ENCODE measurements around the gene SRGAP2C. TPM values are rescaled to one million over a fixed set of nuclear protein-coding genes. Genes with fewer than 3 reads are reported as not detected.
"Not testable (repeated sequence)": the region's sequence is repeated elsewhere in the genome, so short reads cannot be mapped to it uniquely, and the experiment has no call there.

The SRGAP2C gene
- total RNA-seq, 2 experiments from 2014 or later = 16.4 to 18.5 TPM

DNA sequence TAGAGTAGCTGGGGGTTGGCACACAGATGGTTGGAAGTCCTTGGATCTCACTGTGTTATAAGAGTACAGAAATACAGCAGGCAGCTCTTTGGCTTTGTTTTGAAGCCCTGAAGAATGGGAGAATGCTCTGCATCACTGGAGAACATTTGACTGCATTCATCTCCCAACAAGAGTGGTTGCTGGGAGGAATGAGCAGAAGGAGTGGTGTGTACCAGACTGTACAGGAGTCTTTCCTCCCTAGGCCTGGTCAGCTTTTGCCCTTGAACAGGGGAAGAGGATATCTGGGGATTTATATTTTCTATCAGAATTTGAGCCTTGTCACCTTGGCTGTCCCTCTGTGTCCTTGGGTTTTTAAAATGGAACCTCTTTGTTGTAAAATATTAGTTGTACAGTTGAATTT is 69.8 kb downstream of the SRGAP2C start:
- intact Hi-C loops (cut with micrococcal nuclease); H3K4me3 Mint-ChIP-seq; H3K27ac Mint-ChIP-seq; H3K27me3 Mint-ChIP-seq (ENCODE audit: low read depth); H3K4me1 Mint-ChIP-seq (ENCODE audit: low read depth); DNase-seq; H3K9me3 Mint-ChIP-seq; H3K36me3 Mint-ChIP-seq (ENCODE audit: low read depth); CTCF ChIA-PET: not testable (repeated sequence)

DNA sequence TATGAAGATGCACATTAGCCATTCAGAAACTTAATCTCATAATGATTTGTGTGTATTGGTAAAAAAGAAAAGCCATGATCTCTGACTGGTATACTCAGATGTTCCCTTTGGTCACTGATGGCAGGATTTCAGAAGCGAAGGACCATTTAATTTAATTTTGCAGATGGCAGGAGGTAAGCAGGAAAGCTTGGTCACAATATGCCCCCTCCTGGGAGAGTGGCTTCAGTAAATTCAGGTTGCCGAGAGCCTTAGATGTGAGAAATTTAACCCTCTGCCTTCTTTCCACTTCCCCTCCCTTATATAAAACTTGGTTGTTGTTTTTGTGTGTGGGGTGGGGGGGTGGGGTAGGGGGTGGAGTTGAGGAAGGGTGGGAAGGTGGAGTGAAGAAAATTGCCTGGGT is 72.9 kb downstream of the SRGAP2C start:
- CTCF ChIA-PET; DNase-seq; H3K27me3 Mint-ChIP-seq (ENCODE audit: low read depth); H3K4me1 Mint-ChIP-seq (ENCODE audit: low read depth); intact Hi-C loops (cut with micrococcal nuclease); H3K9me3 Mint-ChIP-seq; H3K36me3 Mint-ChIP-seq (ENCODE audit: low read depth); H3K27ac Mint-ChIP-seq; H3K4me3 Mint-ChIP-seq: not testable (repeated sequence)

DNA sequence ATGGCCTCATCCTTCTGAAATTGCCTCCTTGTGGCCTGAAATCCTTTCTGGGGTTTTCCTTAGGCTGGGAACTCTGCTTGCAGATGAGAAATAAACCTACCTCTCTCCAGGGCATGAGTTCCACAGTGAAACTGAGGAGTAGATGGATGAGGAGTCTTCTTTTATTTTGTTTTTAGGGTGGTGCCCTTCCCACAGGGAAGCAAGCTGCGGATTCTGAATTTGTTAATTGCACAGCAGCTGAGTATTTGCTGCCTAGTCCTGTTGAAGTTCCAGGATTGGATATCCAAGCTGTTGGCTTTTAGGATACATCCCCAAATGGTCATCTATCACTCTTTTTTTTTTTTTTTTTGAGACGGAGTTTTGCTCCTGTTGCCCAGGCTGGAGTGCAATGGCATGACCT is 73.4 kb downstream of the SRGAP2C start:
- H3K27me3 Mint-ChIP-seq (ENCODE audit: low read depth); H3K36me3 Mint-ChIP-seq (ENCODE audit: low read depth); intact Hi-C loops (cut with micrococcal nuclease); DNase-seq; CTCF ChIA-PET; H3K9me3 Mint-ChIP-seq; H3K27ac Mint-ChIP-seq; H3K4me1 Mint-ChIP-seq (ENCODE audit: low read depth); H3K4me3 Mint-ChIP-seq: not testable (repeated sequence)

DNA sequence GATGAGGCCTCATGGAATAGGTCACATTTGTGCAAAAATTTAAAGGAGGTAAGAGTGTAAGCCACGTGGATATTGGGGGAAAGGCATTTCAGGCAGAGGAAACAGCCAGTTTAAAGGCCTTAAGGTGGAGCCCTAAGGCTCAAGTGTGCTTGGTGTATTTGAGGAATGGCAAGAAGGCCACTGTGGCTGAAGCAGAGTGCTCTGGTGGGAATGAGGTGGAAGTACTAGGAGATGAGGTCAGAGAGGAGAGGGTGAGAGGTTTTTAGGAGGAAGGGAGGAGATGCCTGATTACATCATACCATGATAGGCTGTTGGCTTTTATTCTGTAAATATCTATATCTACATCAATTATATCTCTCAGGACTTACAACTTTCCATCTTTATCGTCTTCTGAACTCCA is 75.4 kb downstream of the SRGAP2C start:
- H3K27ac Mint-ChIP-seq; H3K36me3 Mint-ChIP-seq (ENCODE audit: low read depth); intact Hi-C loops (cut with micrococcal nuclease); H3K4me1 Mint-ChIP-seq (ENCODE audit: low read depth); H3K4me3 Mint-ChIP-seq; H3K27me3 Mint-ChIP-seq (ENCODE audit: low read depth); CTCF ChIA-PET; DNase-seq; H3K9me3 Mint-ChIP-seq: not testable (repeated sequence)

DNA sequence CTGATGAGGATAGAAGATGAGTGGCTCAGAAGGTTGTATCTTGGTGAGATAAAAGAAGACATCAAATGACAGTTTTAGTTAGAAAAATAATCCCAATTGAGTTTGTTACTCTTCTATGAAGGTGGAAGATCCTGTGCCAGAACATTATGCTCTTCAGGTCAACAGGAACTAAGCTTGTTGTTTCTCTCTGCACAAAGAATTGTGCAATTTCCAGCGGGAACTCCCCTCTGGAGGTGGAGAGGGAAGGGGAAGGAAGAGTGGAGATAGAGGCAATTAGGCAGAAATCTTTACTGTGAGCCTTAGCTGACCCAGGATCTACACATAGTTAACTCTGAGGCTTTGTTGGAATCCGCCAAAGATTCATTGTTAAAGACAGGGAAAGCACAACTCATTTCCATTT is 77.4 kb downstream of the SRGAP2C start:
- DNase-seq; H3K36me3 Mint-ChIP-seq (ENCODE audit: low read depth); H3K4me3 Mint-ChIP-seq; H3K27ac Mint-ChIP-seq; H3K9me3 Mint-ChIP-seq; CTCF ChIA-PET; intact Hi-C loops (cut with micrococcal nuclease); H3K4me1 Mint-ChIP-seq (ENCODE audit: low read depth); H3K27me3 Mint-ChIP-seq (ENCODE audit: low read depth): not testable (repeated sequence)

DNA sequence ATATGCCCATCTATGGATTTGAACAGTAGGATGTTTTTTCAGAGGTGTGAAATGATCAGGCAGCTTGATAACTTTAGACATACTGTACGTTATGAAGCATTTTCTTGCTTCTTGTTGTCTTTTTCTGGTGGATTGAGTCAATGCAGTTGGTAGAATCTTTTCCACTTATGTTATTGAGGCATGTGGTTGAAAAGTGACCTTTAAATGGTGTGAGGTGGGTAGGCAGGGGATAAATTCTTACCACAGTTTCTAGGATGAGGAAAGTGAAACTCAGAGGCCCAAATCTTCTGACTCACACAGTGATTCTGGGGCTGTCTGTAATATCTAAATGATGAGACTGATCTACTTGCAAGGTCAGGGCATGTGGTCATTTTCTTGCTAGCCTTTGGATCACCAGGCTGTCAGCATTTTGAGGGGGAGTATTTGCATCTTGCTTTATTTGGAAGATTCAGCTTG is 79.0 kb downstream of the SRGAP2C start:
- H3K9me3 Mint-ChIP-seq; H3K27me3 Mint-ChIP-seq (ENCODE audit: low read depth); intact Hi-C loops (cut with micrococcal nuclease); DNase-seq; H3K27ac Mint-ChIP-seq; H3K4me1 Mint-ChIP-seq (ENCODE audit: low read depth); H3K36me3 Mint-ChIP-seq (ENCODE audit: low read depth); H3K4me3 Mint-ChIP-seq; CTCF ChIA-PET: not testable (repeated sequence)

DNA sequence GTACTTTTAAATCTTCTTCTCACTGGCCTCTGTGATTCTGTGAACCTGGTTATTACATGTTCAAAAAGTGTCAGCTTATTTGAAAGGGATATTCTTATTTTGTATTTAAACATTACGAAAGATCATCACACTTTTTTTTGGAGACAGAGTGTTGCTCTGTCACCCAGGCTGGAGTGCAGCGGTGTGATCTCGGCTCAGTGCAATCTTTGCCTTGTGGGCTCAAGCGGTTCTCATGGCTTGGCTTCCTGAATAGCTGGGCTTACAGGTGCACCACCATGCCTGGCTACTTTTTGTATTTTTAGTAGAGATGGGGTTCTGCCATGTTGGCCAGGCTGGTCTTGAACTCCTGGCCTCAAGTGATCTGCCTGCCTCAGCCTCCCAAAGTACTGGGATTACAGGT is 82.3 kb downstream of the SRGAP2C start:
- CTCF ChIA-PET = not testable (repeated sequence)

DNA sequence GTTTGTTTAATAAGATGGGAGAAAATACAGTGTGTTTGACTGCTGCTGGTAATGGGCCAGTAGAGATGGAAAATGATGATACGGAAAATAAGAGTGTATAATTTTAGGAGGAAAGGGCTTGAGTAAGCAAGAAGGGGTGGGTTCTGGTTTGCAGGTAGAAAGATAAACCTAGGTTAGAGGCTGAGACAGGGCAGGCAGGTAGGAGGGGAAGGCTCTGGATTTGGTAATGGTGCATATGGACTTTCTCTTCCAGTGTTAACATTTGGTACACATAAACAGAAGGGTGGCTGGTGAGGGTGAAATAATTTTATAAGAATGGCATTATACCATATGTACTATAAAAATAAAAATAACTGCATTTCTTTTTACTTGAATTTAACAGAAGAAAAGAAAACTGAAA is 84.5 kb downstream of the SRGAP2C start:
- H3K27me3 Mint-ChIP-seq (ENCODE audit: low read depth); H3K36me3 Mint-ChIP-seq (ENCODE audit: low read depth); H3K4me1 Mint-ChIP-seq (ENCODE audit: low read depth); H3K4me3 Mint-ChIP-seq; CTCF ChIA-PET; H3K9me3 Mint-ChIP-seq; intact Hi-C loops (cut with micrococcal nuclease); DNase-seq; H3K27ac Mint-ChIP-seq: not testable (repeated sequence)

More for the DNA sequence above, 82.3 kb downstream of the SRGAP2C start:
- intact Hi-C loops (cut with micrococcal nuclease); H3K36me3 Mint-ChIP-seq (ENCODE audit: low read depth); H3K27me3 Mint-ChIP-seq (ENCODE audit: low read depth); H3K4me3 Mint-ChIP-seq; DNase-seq; H3K9me3 Mint-ChIP-seq; H3K27ac Mint-ChIP-seq; H3K4me1 Mint-ChIP-seq (ENCODE audit: low read depth): not testable (repeated sequence)

DNA sequence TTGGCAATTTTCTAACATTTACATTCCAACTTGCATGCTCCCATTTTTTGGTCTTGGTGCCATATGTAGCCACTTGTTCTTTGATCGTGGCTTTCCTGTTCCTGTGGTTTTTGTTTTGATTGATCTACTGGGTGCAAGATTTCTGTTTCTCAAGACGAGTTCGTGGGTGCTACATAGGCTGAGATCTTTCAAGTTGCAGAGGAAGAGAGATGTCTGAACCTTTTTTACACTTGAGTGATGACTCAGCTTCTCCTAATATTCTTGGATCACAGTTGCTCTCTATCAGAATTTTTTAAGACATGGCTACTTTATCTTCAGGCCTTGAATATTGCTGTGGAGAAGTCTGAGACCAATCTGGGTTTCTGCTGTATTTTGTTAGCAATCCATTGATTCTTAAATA is 85.2 kb downstream of the SRGAP2C start:
- H3K36me3 Mint-ChIP-seq (ENCODE audit: low read depth); CTCF ChIA-PET; H3K4me1 Mint-ChIP-seq (ENCODE audit: low read depth); intact Hi-C loops (cut with micrococcal nuclease); DNase-seq; H3K27ac Mint-ChIP-seq; H3K9me3 Mint-ChIP-seq; H3K27me3 Mint-ChIP-seq (ENCODE audit: low read depth): not testable (repeated sequence)
- H3K4me3 Mint-ChIP-seq = peak overlapping the region; percentile 70

DNA sequence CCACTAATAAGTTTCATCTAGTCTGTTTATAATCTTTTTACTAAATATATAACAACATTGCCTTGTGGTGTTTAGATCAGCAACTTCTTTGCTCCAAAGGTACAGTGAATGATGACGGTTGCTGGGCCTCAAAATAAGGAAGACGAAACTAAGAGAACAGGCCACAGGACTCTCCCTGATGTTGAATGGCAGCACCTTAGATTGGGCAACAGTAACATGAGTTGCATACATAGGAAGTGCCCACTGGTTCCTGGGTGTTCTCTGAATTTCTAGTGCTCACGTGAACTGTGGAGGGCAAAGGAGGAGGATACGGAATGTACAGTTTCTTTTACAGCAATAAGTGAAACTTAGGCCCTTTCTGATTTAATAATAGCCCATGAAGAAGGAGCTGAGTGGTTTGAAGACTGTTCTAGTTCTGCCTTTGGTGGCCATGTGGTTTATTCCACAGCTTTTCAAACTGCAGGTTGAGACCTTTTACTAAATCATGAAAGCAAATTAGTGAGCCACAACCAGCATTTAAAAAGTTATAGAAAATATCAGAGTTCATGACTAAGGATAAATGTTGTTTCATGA is 86.5 kb downstream of the SRGAP2C start:
- H3K27me3 Mint-ChIP-seq (ENCODE audit: low read depth); intact Hi-C loops (cut with micrococcal nuclease); H3K4me3 Mint-ChIP-seq; H3K27ac Mint-ChIP-seq; H3K4me1 Mint-ChIP-seq (ENCODE audit: low read depth); H3K9me3 Mint-ChIP-seq; DNase-seq; CTCF ChIA-PET; H3K36me3 Mint-ChIP-seq (ENCODE audit: low read depth): not testable (repeated sequence)

DNA sequence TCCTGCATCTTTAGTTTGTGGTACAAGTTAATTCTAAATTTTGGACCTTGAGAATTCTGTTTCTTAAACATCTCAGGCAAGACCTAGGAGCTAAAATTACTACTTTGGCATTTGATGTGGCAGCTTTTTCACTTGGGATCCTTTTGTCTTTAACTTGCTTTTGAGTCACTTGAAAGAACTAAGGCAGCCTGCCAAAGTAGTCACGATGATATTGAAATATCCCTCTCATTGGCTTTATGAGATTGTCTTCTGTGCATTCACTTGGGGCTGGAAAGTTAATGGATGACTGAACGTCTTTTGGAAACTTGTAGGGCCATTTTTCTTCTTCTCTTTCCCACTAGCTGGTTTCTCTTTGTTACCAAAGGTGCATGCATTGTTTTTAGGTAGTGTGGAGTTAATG is 90.7 kb downstream of the SRGAP2C start:
- DNase-seq; H3K4me1 Mint-ChIP-seq (ENCODE audit: low read depth); CTCF ChIA-PET; H3K27ac Mint-ChIP-seq; intact Hi-C loops (cut with micrococcal nuclease); H3K27me3 Mint-ChIP-seq (ENCODE audit: low read depth); H3K4me3 Mint-ChIP-seq; H3K36me3 Mint-ChIP-seq (ENCODE audit: low read depth); H3K9me3 Mint-ChIP-seq: not testable (repeated sequence)

DNA sequence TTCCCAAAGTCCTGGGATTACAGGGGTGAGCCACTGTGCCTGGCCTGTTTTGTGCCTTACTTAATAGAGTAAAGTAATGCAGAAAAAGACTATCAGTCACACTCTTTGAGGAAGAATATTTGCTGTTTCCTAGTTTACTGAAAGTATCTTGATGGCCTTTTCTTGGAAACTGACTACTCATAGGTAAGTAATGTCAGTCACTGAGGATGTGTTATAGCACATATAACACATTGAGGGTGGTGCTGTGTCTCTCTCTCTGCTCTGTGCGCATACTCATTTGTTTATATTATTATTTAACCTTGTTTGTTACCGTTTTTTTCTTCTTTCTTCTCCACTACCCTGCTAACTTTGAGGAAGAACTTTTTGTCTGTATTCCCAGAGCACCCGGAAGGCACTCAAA is 93.4 kb downstream of the SRGAP2C start:
- H3K4me1 Mint-ChIP-seq (ENCODE audit: low read depth); H3K36me3 Mint-ChIP-seq (ENCODE audit: low read depth); DNase-seq; CTCF ChIA-PET; H3K9me3 Mint-ChIP-seq; H3K4me3 Mint-ChIP-seq; H3K27ac Mint-ChIP-seq; intact Hi-C loops (cut with micrococcal nuclease); H3K27me3 Mint-ChIP-seq (ENCODE audit: low read depth): not testable (repeated sequence)

DNA sequence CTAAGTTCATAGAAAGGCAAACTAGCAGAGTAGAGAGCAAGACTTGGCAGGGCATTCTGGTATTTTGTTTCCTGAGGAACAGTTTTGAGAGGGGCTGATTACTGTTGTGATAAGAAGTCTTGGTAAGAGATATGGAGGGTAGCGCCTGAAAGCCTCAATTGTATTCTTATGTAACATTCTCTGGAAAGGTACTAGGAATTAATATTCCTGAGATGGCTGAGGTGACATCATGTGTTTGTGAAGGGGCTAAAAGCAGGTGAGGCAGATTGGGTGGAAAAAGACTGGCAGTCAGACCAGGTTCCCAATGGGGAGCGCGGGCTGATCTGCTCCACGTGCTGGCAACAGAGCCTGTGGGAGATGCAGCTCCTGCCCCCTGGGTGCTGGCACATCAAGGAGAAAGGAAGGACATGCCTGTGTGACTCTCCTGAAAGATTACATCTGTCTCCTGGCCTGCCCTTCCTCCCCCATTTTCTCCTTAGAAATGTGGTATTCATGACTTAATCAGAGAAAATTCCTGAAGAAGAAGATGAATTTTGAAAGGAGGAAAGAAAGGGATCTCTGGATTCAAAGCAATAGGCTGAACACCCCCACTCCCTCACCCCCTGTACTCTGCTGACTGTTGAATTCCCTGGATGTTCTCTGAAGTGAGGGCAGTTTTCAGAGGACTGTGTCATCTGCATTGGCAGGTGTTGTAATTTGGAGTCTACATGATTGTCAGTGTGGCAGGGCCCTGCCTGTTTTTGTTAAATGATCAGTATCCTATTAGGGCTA is 94.2 kb downstream of the SRGAP2C start:
- intact Hi-C loops (cut with micrococcal nuclease); DNase-seq; H3K9me3 Mint-ChIP-seq; H3K27me3 Mint-ChIP-seq (ENCODE audit: low read depth); H3K36me3 Mint-ChIP-seq (ENCODE audit: low read depth); H3K27ac Mint-ChIP-seq; CTCF ChIA-PET; H3K4me3 Mint-ChIP-seq; H3K4me1 Mint-ChIP-seq (ENCODE audit: low read depth): not testable (repeated sequence)
